Mesendoderm (in vitro differentiated cells): ENCODE results near the gene CHKB.

ENCODE experiments used
- DNase-seq: peaks from one replicate; pipeline ENCODE4 v3.0.0; 2013
- H2AK5ac ChIP-seq: 2 replicates; pipeline ENCODE4 v1.6.1; 2013; ENCODE audit warnings: low read length, inconsistent platforms
- H2BK120ac ChIP-seq: 2 replicates; pipeline ENCODE4 v1.6.1; 2013; ENCODE audit warnings: low read depth, mild to moderate bottlenecking, low read length, moderate library complexity, mixed read lengths
- H2BK15ac ChIP-seq: replicated peaks from 2 replicates; pipeline ENCODE4 v1.6.1; 2013; ENCODE audit warnings: low read depth, mild to moderate bottlenecking, moderate library complexity
- H2BK5ac ChIP-seq: 2 replicates; pipeline ENCODE4 v1.6.1; 2013; ENCODE audit warnings: low read length, inconsistent platforms
- H3K18ac ChIP-seq: 2 replicates; pipeline ENCODE4 v1.6.1; 2013; ENCODE audit warnings: mild to moderate bottlenecking, low read length, mixed read lengths
- H3K23ac ChIP-seq: one replicate; pipeline ENCODE4 v1.6.1; 2013; ENCODE audit warnings: low read length
- H3K27ac ChIP-seq: 2 replicates; pipeline ENCODE4 v1.5.1; 2013; ENCODE audit warnings: low read depth, mild to moderate bottlenecking, inconsistent platforms, low read length, moderate library complexity
- H3K27me3 ChIP-seq: 2 replicates; pipeline ENCODE4 v1.6.1; 2013; ENCODE audit warnings: low read length, control low read depth, mild to moderate bottlenecking, inconsistent platforms; ENCODE audit not compliant: insufficient read depth, poor library complexity
- H3K36me3 ChIP-seq: 2 replicates; pipeline ENCODE4 v1.6.1; 2013; ENCODE audit warnings: low read length, inconsistent platforms; ENCODE audit not compliant: control insufficient read depth, insufficient read depth
- H3K4ac ChIP-seq: one replicate; pipeline ENCODE4 v1.6.1; 2013; ENCODE audit warnings: low read depth, mild to moderate bottlenecking, low read length, moderate library complexity
- H3K4me1 ChIP-seq: 2 replicates; pipeline ENCODE4 v1.6.1; 2013; ENCODE audit warnings: low read depth, low read length, inconsistent platforms; ENCODE audit not compliant: control insufficient read depth
- H3K4me2 ChIP-seq: 2 replicates; pipeline ENCODE4 v1.6.1; 2013; ENCODE audit warnings: low read length
- H3K4me3 ChIP-seq: 2 replicates; pipeline ENCODE4 v1.5.1; 2013; ENCODE audit warnings: mild to moderate bottlenecking, low read length
- H3K56ac ChIP-seq: one replicate; pipeline ENCODE4 v1.6.1; 2013; ENCODE audit warnings: low read length
- H3K79me1 ChIP-seq: 2 replicates; pipeline ENCODE4 v1.6.1; 2013; ENCODE audit warnings: low read length, inconsistent platforms
- H3K79me2 ChIP-seq: 2 replicates; pipeline ENCODE4 v1.6.1; 2013; ENCODE audit warnings: mild to moderate bottlenecking, low read length; ENCODE audit not compliant: control insufficient read depth, insufficient read depth
- H3K9ac ChIP-seq: 2 replicates; pipeline ENCODE4 v1.6.1; 2013; ENCODE audit warnings: low read length, inconsistent platforms
- H4K5ac ChIP-seq: one replicate; pipeline ENCODE4 v1.6.1; 2013; ENCODE audit warnings: low read length
- H4K8ac ChIP-seq: one replicate; pipeline ENCODE4 v1.6.1; 2013; ENCODE audit warnings: low read depth, mild to moderate bottlenecking, control low read depth, low read length, moderate library complexity
- whole genome bisulfite sequencing: extraction: QIAGEN DNeasy Blood & Tissue Kit; methylation state at CpG from one replicate; pipeline ENCODE4 v1.1.7; 2013; ENCODE audit warnings: low lambda C conversion rate, missing lambda C conversion rate; ENCODE audit not compliant: insufficient coverage; ENCODE audit errors: extremely low coverage; 5-methylcytosine and 5-hydroxymethylcytosine counted together

CHKB gene

GRCh38 chr22:50584106-50585096 lies 1.8 kb upstream of the CHKB start:
- Histone ChIP-seq H3K27ac (no peak overlapping the region), H4K8ac (no peak overlapping the region), H2BK15ac (no peak overlapping the region), H3K23ac (no peak overlapping the region), H3K79me2 (peaks cover 6% of the 10 kb centered on the region), H2BK5ac (no peak overlapping the region), H2BK120ac (no peak overlapping the region), H3K4me1 (peaks cover 2% of the 10 kb centered on the region), H2AK5ac (no peak overlapping the region), H3K4ac (no peak overlapping the region), H3K9ac (no peak overlapping the region), H3K36me3 (peaks cover 3% of the 10 kb centered on the region), H3K4me3 (no peak overlapping the region), H3K56ac (no peak overlapping the region), H3K27me3 (no peaks in the 10 kb centered on the region), H3K79me1 (peaks cover 7% of the 10 kb centered on the region), H4K5ac (no peak overlapping the region), H3K18ac (no peak overlapping the region), H3K4me2 (no peak overlapping the region)
- DNase-seq = peak; percentile 88
- no CpG with 5 or more reads among the region's 23 CpGs for WGBS

- Histone ChIP-seq H3K4me2 (peak overlapping the region; percentile 80), H2BK15ac (no peak overlapping the region), H3K27ac (no peak overlapping the region), H3K4me1 (peaks cover 2% of the 10 kb centered on the region), H3K79me2 (peaks cover 6% of the 10 kb centered on the region), H3K18ac (no peak overlapping the region), H2BK5ac (no peak overlapping the region), H3K36me3 (peaks cover 3% of the 10 kb centered on the region), H3K56ac (peak overlapping the region; percentile 93), H2BK120ac (no peak overlapping the region), H3K79me1 (peaks cover 7% of the 10 kb centered on the region), H2AK5ac (no peak overlapping the region), H3K27me3 (no peaks in the 10 kb centered on the region), H3K4ac (no peak overlapping the region), H3K23ac (no peak overlapping the region), H3K4me3 (peak overlapping the region; percentile 68), H4K8ac (no peak overlapping the region), H3K9ac (peak overlapping the region; percentile 86), H4K5ac (no peak overlapping the region)
- peak; percentile 32 for DNase-seq
- no CpG with 5 or more reads among the region's 37 CpGs for WGBS
Measured at GRCh38 chr22:50583294-50583861, 729 bp upstream of the CHKB start.

DNA sequence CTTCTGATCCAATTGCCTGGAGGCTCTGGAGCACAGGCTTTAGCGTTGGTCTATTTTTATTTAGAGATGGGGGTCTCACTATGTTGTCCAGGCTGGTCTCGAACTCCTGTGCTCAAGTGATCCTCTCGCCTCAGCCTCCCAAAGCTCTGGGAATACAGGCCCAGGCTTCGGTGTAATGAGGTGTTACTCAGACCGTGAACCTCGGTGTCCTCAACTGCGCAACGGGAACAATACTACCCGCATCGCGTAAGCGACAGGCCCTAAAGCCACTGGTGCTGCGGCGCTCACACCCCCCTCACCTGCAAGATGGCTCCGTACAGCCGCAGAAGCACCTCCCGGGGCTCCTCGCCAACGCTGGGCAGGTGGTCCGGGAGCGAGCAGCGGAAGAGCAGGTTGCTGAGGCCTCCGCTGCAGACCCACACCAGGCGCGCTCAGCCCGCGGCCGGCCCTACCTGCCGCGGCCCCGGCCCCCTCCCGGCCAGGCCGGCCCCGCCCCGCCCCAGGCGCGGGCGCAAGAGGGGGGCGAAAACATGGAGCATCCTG lies 628 bp downstream of the CHKB start:
- Histone ChIP-seq H3K4me3 (peak overlapping the region; percentile 93), H3K9ac (peak overlapping the region; percentile 98)
- DNase-seq = peak; percentile 38

GRCh38 chr22:50581031-50581949 lies 1.4 kb downstream of the CHKB start:
- peak overlapping the region; percentile 98 for H3K9ac ChIP-seq
- H4K8ac ChIP-seq = no peak overlapping the region
- H2BK5ac ChIP-seq = no peak overlapping the region
- no peak overlapping the region for H2BK120ac ChIP-seq
- H3K23ac ChIP-seq = peak overlapping the region; percentile 45
- no peaks in the 10 kb centered on the region for H3K27me3 ChIP-seq
- H4K5ac ChIP-seq = no peak overlapping the region
- H3K4me1 ChIP-seq = peaks cover 2% of the 10 kb centered on the region
- H2BK15ac ChIP-seq = no peak overlapping the region
- peaks cover 6% of the 10 kb centered on the region for H3K79me2 ChIP-seq
- H3K36me3 ChIP-seq = peaks cover 3% of the 10 kb centered on the region
- H3K4me3 ChIP-seq = peak overlapping the region; percentile 93
- H3K56ac ChIP-seq = peak overlapping the region; percentile 99
- H3K18ac ChIP-seq = no peak overlapping the region
- H2AK5ac ChIP-seq = no peak overlapping the region
- WGBS = no CpG with 5 or more reads among the region's 22 CpGs
- H3K4ac ChIP-seq = no peak overlapping the region
- peaks cover 7% of the 10 kb centered on the region for H3K79me1 ChIP-seq
- H3K4me2 ChIP-seq = peak overlapping the region; percentile 89
- no peak overlapping the region for H3K27ac ChIP-seq
- no peak for DNase-seq

More for the DNA sequence above, 628 bp downstream of the CHKB start:
- Histone ChIP-seq H3K18ac (peak overlapping the region; percentile 89), H2BK120ac (no peak overlapping the region), H3K79me2 (peaks cover 6% of the 10 kb centered on the region), H4K8ac (peak overlapping the region; percentile 90), H3K4me1 (peaks cover 2% of the 10 kb centered on the region), H2BK15ac (no peak overlapping the region), H3K36me3 (peaks cover 3% of the 10 kb centered on the region), H4K5ac (no peak overlapping the region), H3K79me1 (peaks cover 7% of the 10 kb centered on the region), H3K4me2 (peak overlapping the region; percentile 89), H2BK5ac (no peak overlapping the region), H3K27ac (peak overlapping the region; percentile 97), H3K4ac (peak overlapping the region; percentile 73), H2AK5ac (no peak overlapping the region), H3K56ac (peak overlapping the region; percentile 99), H3K23ac (peak overlapping the region; percentile 89), H3K27me3 (no peaks in the 10 kb centered on the region)
- WGBS = no CpG with 5 or more reads among the region's 39 CpGs

- no peak overlapping the region for H3K4me3 ChIP-seq
- no peak overlapping the region for H2AK5ac ChIP-seq
- no peak overlapping the region for H3K18ac ChIP-seq
- peaks cover 6% of the 10 kb centered on the region for H3K79me2 ChIP-seq
- DNase-seq = no peak
- peaks cover 7% of the 10 kb centered on the region for H3K79me1 ChIP-seq
- H4K8ac ChIP-seq = no peak overlapping the region
- H2BK120ac ChIP-seq = no peak overlapping the region
- no peak overlapping the region for H3K4me2 ChIP-seq
- H3K4me1 ChIP-seq = peaks cover 2% of the 10 kb centered on the region
- no peak overlapping the region for H2BK5ac ChIP-seq
- H3K4ac ChIP-seq = no peak overlapping the region
- H2BK15ac ChIP-seq = no peak overlapping the region
- WGBS = no CpG with 5 or more reads among the region's 4 CpGs
- H3K56ac ChIP-seq = no peak overlapping the region
- no peak overlapping the region for H3K27ac ChIP-seq
- H3K23ac ChIP-seq = no peak overlapping the region
- peaks cover 7% of the 10 kb centered on the region for H3K36me3 ChIP-seq
- no peaks in the 10 kb centered on the region for H3K27me3 ChIP-seq
- no peak overlapping the region for H3K9ac ChIP-seq
- no peak overlapping the region for H4K5ac ChIP-seq
Measured at GRCh38 chr22:50579752-50580151, 2.9 kb downstream of the CHKB start.
